Esophagus squamous epithelium (tissue), 5 donors: ENCODE results near the gene MEA1. TPM values are rescaled to one million over a fixed set of nuclear protein-coding genes. Genes with fewer than 3 reads are reported as not detected.
A peak's percentile ranks its signal among the peaks of the same experiment; 100 is the strongest.

Source experiments
- DNase-seq: peaks from one replicate; lab custom pipeline; 2025; lab: John Stamatoyannopoulos, UW
- H3K27ac ChIP-seq, 4 donors: fragments of 200-600 bp; sonication (generic); one replicate each; pipeline ENCODE4 v1.5.1; 2016 to 2019; ENCODE audit warnings: mild to moderate bottlenecking in 1 of 4
- H3K27me3 ChIP-seq, 4 donors: fragments of 200-600 bp; sonication (generic); 1 replicate in 3 of 4; 2 replicates in 1 of 4; pipeline versions ENCODE4 v1.5.1 to v1.6.0; 2017 to 2021; ENCODE audit warnings: antibody characterized with exemption in 1 of 4
- H3K36me3 ChIP-seq, 3 donors: fragments of 200-600 bp; sonication (generic); one replicate each; pipeline ENCODE4 v1.5.1; 2016 to 2019
- H3K4me1 ChIP-seq, 3 donors: fragments of 200-600 bp; sonication (generic); one replicate each; pipeline ENCODE4 v1.5.1; 2017 to 2019
- H3K4me3 ChIP-seq, 4 donors: fragments of 200-600 bp; sonication (generic); 1 replicate in 3 of 4; 2 replicates in 1 of 4; pipeline ENCODE4 v1.5.1; 2016 to 2019; ENCODE audit warnings: mild to moderate bottlenecking in 2 of 4, moderate library complexity in 1 of 4
- H3K9me3 ChIP-seq, 3 donors: fragments of 200-600 bp; sonication (generic); one replicate each; pipeline ENCODE4 v1.5.1; 2016 to 2019
- POLR2A ChIP-seq, 4 donors: fragments of 450-650 bp; IDR thresholded peaks; one replicate each; pipeline ENCODE4 v1.6.1; 2017; ENCODE audit warnings: antibody characterized with exemption in 4 of 4, mild to moderate bottlenecking in 4 of 4, moderate library complexity in 3 of 4
- WGBS, 2 donors: methylation state at CpG; one replicate each; pipeline ENCODE4 v1.1.5; 2018; 5-methylcytosine and 5-hydroxymethylcytosine counted together
- intact Hi-C: fragments of 100-400 bp; cut with DNase I; formaldehyde crosslinking; loops from one replicate; pipeline ENCODE4 v1.15.0; 2022
- total RNA-seq, 4 donors: library from RNA; depleted of rRNA; stranded (reverse); fragments of >200 nt; gene quantifications; one replicate each; pipeline ENCODE4 v1.1.0, GENCODE V29; 2016
- TF ChIP-seq, protein P1 (sequence below), 6 experiments: fragments of 450-650 bp in 4 of 6; fragments of 200-600 bp in 2 of 6; sonication (generic) in 2 of 6; IDR thresholded peaks; one replicate each; pipeline ENCODE4 v1.5.1; 2016 to 2019; ENCODE audit warnings: antibody characterized with exemption in 6 of 6, mild to moderate bottlenecking in 4 of 6, moderate library complexity in 4 of 6
- donor health status: DM: yes; HTN: yes; CAD: no.

MEA1 gene
- total RNA-seq, 4 donors from 2014 or later: 28.9 to 56.6 (median 49.1) TPM

DNA sequence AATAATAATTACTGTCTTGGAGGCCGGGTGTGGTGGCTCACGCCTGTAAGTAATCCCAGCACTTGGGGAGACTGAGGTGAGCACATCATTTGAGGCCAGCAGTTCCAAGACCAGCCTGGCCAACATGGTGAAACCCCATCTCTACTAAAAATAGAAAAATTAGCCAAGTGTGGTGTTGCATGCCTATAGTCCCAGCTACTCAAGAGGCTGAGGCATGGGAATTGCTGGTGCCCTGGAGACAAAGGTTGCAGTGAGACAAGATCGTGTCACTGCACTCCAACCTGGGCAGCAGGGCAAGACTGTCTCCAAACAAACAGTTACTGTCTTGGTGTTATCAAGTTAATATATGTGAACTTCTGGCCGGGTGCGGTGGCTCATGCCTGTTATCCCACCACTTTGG is 12.6 kb upstream of the MEA1 start:
- Histone ChIP-seq H3K9me3 (no peaks in the 10 kb centered on the region), H3K4me3 (no peak overlapping the region), H3K4me1 (peaks cover 1 to 25% (median 18%) of the 10 kb centered on the region in 3 donors), H3K27me3 (no peaks in the 10 kb centered on the region), H3K27ac (no peak overlapping the region), H3K36me3 (peaks cover 11 to 85% (median 63%) of the 10 kb centered on the region in 3 donors)
- DNase-seq: no peak
- intact Hi-C loops: no loop called here
- WGBS, 2 donors: 89 to 95% methylated on average over 5 of the region's 5 CpGs
- no peak for TF ChIP-seq POLR2A (IDR thresholded peaks at IDR 0.05)
- TF ChIP-seq, protein P1, sequence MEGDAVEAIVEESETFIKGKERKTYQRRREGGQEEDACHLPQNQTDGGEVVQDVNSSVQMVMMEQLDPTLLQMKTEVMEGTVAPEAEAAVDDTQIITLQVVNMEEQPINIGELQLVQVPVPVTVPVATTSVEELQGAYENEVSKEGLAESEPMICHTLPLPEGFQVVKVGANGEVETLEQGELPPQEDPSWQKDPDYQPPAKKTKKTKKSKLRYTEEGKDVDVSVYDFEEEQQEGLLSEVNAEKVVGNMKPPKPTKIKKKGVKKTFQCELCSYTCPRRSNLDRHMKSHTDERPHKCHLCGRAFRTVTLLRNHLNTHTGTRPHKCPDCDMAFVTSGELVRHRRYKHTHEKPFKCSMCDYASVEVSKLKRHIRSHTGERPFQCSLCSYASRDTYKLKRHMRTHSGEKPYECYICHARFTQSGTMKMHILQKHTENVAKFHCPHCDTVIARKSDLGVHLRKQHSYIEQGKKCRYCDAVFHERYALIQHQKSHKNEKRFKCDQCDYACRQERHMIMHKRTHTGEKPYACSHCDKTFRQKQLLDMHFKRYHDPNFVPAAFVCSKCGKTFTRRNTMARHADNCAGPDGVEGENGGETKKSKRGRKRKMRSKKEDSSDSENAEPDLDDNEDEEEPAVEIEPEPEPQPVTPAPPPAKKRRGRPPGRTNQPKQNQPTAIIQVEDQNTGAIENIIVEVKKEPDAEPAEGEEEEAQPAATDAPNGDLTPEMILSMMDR (IDR thresholded peaks at IDR 0.05): no peak

DNA sequence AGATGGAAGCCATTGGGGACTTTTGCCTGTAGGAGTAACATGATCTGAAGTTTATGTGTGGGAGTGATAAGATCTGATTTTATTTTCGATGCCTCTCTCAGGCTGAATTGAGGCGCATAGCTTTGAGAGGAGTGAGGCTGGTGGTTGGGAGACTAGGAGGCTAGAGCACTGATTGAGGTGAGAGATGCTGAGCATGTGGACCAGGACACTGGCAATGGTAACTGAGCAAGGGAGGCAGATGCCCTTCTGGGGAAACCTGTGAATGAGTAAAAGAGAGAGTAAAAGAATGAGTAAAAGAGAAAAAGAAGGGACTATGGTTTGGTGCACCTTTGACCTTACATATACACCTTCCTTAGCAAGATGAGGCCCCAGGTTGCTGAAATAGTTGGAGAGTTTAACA is 10.7 kb upstream of the MEA1 start:
- Histone ChIP-seq H3K9me3 (no peaks in the 10 kb centered on the region), H3K27ac (no peak overlapping the region), H3K36me3 (peaks cover 11 to 79% (median 58%) of the 10 kb centered on the region in 3 donors), H3K4me3 (no peak overlapping the region), H3K27me3 (no peaks in the 10 kb centered on the region), H3K4me1 (peaks cover 9 to 34% (median 26%) of the 10 kb centered on the region in 3 donors)
- no peak for DNase-seq
- WGBS, 2 donors: 83 to 95% methylated on average over 2 of the region's 2 CpGs
- TF ChIP-seq, protein P1 (IDR thresholded peaks at IDR 0.05): no peak
- no peak for TF ChIP-seq POLR2A (IDR thresholded peaks at IDR 0.05)
- intact Hi-C loops: no loop called here

DNA sequence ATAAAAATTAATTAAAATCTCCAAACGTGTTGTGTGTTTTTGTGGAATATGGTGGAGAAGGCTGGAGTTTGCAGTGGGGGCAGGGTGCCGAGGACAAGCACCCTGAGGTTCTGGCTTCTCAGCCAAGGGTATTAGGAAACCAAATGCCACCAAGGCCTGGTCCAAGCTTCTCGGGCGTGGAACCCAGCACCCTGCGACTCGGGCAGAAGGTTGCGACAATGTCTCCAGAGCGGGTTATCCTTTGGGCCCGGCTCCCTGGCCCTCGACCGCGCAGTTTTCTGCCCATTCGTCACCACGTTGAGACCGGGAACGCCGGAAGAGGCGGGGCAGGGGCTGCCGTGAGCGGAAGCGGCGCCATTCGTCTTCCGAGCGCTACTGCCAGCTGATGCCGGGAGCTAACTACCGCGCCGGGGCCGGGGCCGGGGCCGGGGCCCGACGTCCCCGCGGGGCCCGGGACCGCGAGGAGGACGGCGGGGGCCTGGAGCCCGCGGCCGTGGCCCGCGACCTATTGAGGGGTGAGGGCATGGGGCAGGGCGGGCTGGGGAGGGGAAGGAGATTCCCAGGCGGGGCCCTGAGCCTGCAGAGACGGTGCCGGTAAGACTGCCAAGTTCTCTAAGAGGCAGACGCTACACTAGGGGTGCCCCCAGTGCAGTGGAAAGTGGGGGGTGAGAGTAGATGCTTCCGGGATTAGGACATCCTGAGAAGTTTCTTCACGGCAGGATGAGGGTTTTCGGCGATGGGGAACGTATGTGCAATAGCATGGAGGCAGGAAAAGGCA is 7.7 kb upstream of the MEA1 start, which contains the start of gene RRP36:
RRP36 (plus strand) TSS at position 354 of the 778 bp plus-strand sequence; CDS start at position 386, 32 bp downstream.
- WGBS, 2 donors: 0 to 1% methylated on average over 11 to 14 of the region's 56 CpGs
- H3K27me3 ChIP-seq: no peaks in the 10 kb centered on the region
- H3K9me3 ChIP-seq: no peaks in the 10 kb centered on the region
- H3K4me3 ChIP-seq: peak within 1 kb of the TSS; percentile 57 to 98 (median 81)
- intact Hi-C loops: no loop called here
- no peak for DNase-seq
- peak in 1 of 4 donors; percentile 29 for TF ChIP-seq POLR2A (IDR thresholded peaks at IDR 0.05)
- TF ChIP-seq, protein P1 (IDR thresholded peaks at IDR 0.05): no peak
- H3K36me3 ChIP-seq: peaks cover 10 to 78% (median 50%) of the 10 kb centered on the region in 3 donors
- peak within 1 kb of the TSS; percentile 83 to 95 (median 90) for H3K27ac ChIP-seq
- peaks cover 16 to 48% (median 38%) of the 10 kb centered on the region in 3 donors for H3K4me1 ChIP-seq

DNA sequence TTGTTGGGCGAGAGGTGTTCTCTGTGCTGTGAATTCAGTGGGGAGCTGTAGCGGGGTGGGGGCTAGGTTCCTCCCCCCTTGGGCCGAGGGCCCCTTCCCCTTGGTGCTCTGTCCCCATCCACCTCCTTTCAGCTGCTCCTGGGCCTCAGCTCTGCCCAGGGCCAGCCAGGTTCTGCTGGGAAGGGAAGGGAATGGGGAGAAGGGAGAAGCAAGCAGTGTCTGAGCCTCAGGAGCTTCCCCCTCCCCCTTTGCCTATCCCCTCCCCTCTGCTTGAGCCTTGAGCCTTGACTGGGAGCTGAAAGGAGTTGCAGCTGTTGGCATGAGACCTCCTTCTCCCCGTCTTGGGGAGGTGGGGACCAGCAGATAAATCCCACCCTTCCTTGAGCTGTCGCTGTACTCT is 7.1 kb upstream of the MEA1 start:
- WGBS, 2 donors: 33 to 48% methylated on average over 3 to 4 of the region's 5 CpGs

More for the DNA sequence above, 7.1 kb upstream of the MEA1 start:
- peak overlapping the region; percentile 57 to 98 (median 81) for H3K4me3 ChIP-seq
- no peaks in the 10 kb centered on the region for H3K27me3 ChIP-seq
- H3K9me3 ChIP-seq: no peaks in the 10 kb centered on the region
- no peak for DNase-seq
- TF ChIP-seq POLR2A (IDR thresholded peaks at IDR 0.05): no peak
- TF ChIP-seq, protein P1 (IDR thresholded peaks at IDR 0.05): no peak
- intact Hi-C loops: no loop called here
- peaks cover 10 to 72% (median 44%) of the 10 kb centered on the region in 3 donors for H3K36me3 ChIP-seq
- peaks cover 22 to 54% (median 44%) of the 10 kb centered on the region in 3 donors for H3K4me1 ChIP-seq
- H3K27ac ChIP-seq: peak overlapping the region; percentile 83 to 95 (median 90)
